GM11168 (cell line): ENCODE results near the gene CD58.
"Not testable (repeated sequence)": the region's sequence is repeated elsewhere in the genome, so short reads cannot be mapped to it uniquely, and the experiment has no call there.

Experiments used
- in situ Hi-C: fragments of 300-500 bp; cut with MboI; formaldehyde crosslinking; loops from one replicate; pipeline ENCODE4 v1.12.0; 2022; ENCODE audit warnings: low sequenced_read_pairs; ENCODE audit not compliant: unreplicated experiment

CD58 gene

GRCh38 chr1:116593977-116594376 lies 23.2 kb upstream of the CD58 start:
- in situ Hi-C loops: not testable (repeated sequence)

GRCh38 chr1:116593401-116593800 lies 22.6 kb upstream of the CD58 start:
- in situ Hi-C loops: not testable (repeated sequence)

- in situ Hi-C loops: not testable (repeated sequence)
Observed at GRCh38 chr1:116591951-116592605, 21.3 kb upstream of the CD58 start.

GRCh38 chr1:116591006-116591950 lies 20.5 kb upstream of the CD58 start:
- in situ Hi-C loops: not testable (repeated sequence)

GRCh38 chr1:116590359-116591005 lies 19.7 kb upstream of the CD58 start:
- in situ Hi-C loops: not testable (repeated sequence)

- in situ Hi-C loops: not testable (repeated sequence)
Observed at GRCh38 chr1:116589101-116589735, 18.4 kb upstream of the CD58 start.

- in situ Hi-C loops: no loop called here
Observed at GRCh38 chr1:116587501-116588227, 16.8 kb upstream of the CD58 start.

GRCh38 chr1:116586741-116587143 lies 15.9 kb upstream of the CD58 start:
- in situ Hi-C loops: no loop called here

- in situ Hi-C loops: no loop called here
Observed at GRCh38 chr1:116585886-116586285, 15.1 kb upstream of the CD58 start.

GRCh38 chr1:116581323-116581885 lies 10.6 kb upstream of the CD58 start:
- in situ Hi-C loops: no loop called here

- in situ Hi-C loops: no loop called here
Observed at GRCh38 chr1:116580446-116581322, 9.9 kb upstream of the CD58 start.

- in situ Hi-C loops: no loop called here
Observed at GRCh38 chr1:116579259-116579875, 8.5 kb upstream of the CD58 start.

- in situ Hi-C loops: no loop called here
Observed at GRCh38 chr1:116578581-116578980, 7.8 kb upstream of the CD58 start.

GRCh38 chr1:116577759-116578314 lies 7.0 kb upstream of the CD58 start:
- in situ Hi-C loops: no loop called here

GRCh38 chr1:116574581-116575291 lies 3.9 kb upstream of the CD58 start:
- in situ Hi-C loops: no loop called here

GRCh38 chr1:116573431-116574095 lies 2.7 kb upstream of the CD58 start:
- in situ Hi-C loops: no loop called here
